ENCODE measurements around the gene GOLT1B. TPM values are rescaled to one million over a fixed set of nuclear protein-coding genes. Genes with fewer than 3 reads are reported as not detected.

GOLT1B gene
- total RNA-seq, 3 donors from 2014 or later (not counting 1 experiment from before 2014, with no cell fraction given) = 30.9 to 38.0 (median 33.1) TPM

DNA sequence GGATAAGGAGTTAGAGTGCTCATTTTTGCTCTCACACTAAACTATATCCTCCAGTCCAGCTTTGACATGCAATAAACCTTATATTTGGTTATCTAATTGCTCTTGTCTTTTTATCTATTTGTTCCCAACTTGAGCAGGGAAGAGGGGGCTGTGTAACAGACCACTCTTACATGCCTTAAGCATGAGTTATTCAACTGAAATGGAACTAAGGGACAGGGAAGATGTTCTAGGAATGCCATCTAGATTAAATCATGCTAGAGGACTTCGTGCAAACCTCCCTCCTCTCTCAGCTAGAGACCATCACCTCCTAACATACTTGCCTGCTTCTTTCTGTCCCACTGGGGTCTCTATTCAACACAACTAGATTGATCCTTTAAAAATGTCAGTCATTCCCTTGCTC, 45.1 kb downstream of the GOLT1B start:
- no peaks in the 10 kb centered on the region for H3K36me3 ChIP-seq (ENCODE audit: control insufficient read depth, insufficient read depth, low read length)
- Mint-ChIP-seq H3K27me3 (ENCODE audit: low read depth in 2 of 2) (peaks cover 20 to 33% of the 10 kb centered on the region in 2 donors), H3K27ac (no peak overlapping the region), H3K36me3 (no peaks in the 10 kb centered on the region), H3K4me3 (no peak overlapping the region), H3K4me1 (no peaks in the 10 kb centered on the region), H3K9me3 (no peaks in the 10 kb centered on the region)
- no peak overlapping the region for H3K27ac ChIP-seq (ENCODE audit: low read length)
- WGBS (ENCODE audit: insufficient coverage) = 0% methylated on average over 1 of the region's 1 CpG
- no peak overlapping the region for H3K4me3 ChIP-seq (ENCODE audit: low read length)
- no peaks in the 10 kb centered on the region for H3K27me3 ChIP-seq (ENCODE audit: control insufficient read depth, insufficient read depth, low read length)
- no peaks in the 10 kb centered on the region for H3K9me3 ChIP-seq (ENCODE audit: control insufficient read depth, insufficient read depth, low read length)
- no peaks in the 10 kb centered on the region for H3K4me1 ChIP-seq (ENCODE audit: control insufficient read depth, insufficient read depth, low read length)
- TF ChIP-seq, protein P1, sequence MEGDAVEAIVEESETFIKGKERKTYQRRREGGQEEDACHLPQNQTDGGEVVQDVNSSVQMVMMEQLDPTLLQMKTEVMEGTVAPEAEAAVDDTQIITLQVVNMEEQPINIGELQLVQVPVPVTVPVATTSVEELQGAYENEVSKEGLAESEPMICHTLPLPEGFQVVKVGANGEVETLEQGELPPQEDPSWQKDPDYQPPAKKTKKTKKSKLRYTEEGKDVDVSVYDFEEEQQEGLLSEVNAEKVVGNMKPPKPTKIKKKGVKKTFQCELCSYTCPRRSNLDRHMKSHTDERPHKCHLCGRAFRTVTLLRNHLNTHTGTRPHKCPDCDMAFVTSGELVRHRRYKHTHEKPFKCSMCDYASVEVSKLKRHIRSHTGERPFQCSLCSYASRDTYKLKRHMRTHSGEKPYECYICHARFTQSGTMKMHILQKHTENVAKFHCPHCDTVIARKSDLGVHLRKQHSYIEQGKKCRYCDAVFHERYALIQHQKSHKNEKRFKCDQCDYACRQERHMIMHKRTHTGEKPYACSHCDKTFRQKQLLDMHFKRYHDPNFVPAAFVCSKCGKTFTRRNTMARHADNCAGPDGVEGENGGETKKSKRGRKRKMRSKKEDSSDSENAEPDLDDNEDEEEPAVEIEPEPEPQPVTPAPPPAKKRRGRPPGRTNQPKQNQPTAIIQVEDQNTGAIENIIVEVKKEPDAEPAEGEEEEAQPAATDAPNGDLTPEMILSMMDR (IDR thresholded peaks at IDR 0.05) = no peak
- intact Hi-C loops (cut with micrococcal nuclease) = no loop called here
- no peak for ATAC-seq
- DNase-seq = no peak

GRCh38 chr12:21547437-21547836, 45.8 kb downstream of the GOLT1B start:
- TF ChIP-seq, protein P1 (IDR thresholded peaks at IDR 0.05) = no peak
- ATAC-seq (no peak), DNase-seq (no peak)
- no peak overlapping the region for H3K27ac Mint-ChIP-seq
- 22% methylated on average over 1 of the region's 1 CpG for WGBS (ENCODE audit: insufficient coverage)
- H3K27me3 Mint-ChIP-seq (ENCODE audit: low read depth in 2 of 2) = peaks cover 20 to 33% of the 10 kb centered on the region in 2 donors
- intact Hi-C loops (cut with micrococcal nuclease) = no loop called here
- Histone ChIP-seq H3K4me3 (ENCODE audit: low read length) (no peak overlapping the region), H3K9me3 (ENCODE audit: control insufficient read depth, insufficient read depth, low read length) (no peaks in the 10 kb centered on the region), H3K36me3 (ENCODE audit: control insufficient read depth, insufficient read depth, low read length) (no peaks in the 10 kb centered on the region), H3K27ac (ENCODE audit: low read length) (no peak overlapping the region), H3K4me1 (ENCODE audit: control insufficient read depth, insufficient read depth, low read length) (no peaks in the 10 kb centered on the region), H3K27me3 (ENCODE audit: control insufficient read depth, insufficient read depth, low read length) (no peaks in the 10 kb centered on the region)
- H3K4me1 Mint-ChIP-seq = no peaks in the 10 kb centered on the region
- no peaks in the 10 kb centered on the region for H3K36me3 Mint-ChIP-seq
- H3K9me3 Mint-ChIP-seq = no peaks in the 10 kb centered on the region
- H3K4me3 Mint-ChIP-seq = no peak overlapping the region

DNA sequence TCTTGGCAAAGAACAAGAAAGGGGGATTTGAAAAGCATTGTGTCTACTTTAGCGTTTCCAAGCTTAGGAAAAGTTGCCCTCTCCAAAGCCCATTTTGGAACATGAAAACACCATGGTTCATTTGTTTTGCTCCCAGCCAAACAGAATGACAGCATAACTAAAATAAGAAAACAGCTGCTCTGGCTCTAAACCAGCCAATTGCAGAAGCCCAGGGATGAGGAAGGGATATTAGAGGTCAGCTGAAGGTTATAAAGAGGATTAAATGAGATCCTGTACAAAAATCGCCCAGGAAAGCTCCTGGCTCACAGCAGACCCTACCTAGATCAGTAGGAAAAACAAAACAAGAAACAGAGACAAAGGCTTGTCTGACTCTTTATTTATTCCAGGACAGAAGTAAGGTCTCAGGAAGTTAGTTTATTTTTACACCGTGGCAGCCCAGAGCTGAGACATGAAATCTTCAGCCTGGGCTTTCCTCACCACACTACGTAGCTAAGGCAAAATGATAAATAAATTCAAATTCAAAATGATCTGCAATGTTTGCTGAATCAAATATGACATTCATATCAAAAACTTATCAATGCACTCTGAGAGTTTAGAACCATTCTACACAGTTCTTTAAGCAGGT, 50.4 kb downstream of the GOLT1B start:
- Mint-ChIP-seq H3K36me3 (no peaks in the 10 kb centered on the region), H3K27me3 (ENCODE audit: low read depth in 2 of 2) (peaks cover 9 to 10% of the 10 kb centered on the region in 2 donors), H3K4me3 (no peak overlapping the region), H3K9me3 (no peaks in the 10 kb centered on the region), H3K4me1 (no peaks in the 10 kb centered on the region), H3K27ac (no peak overlapping the region)
- H3K27me3 ChIP-seq (ENCODE audit: control insufficient read depth, insufficient read depth, low read length) = no peaks in the 10 kb centered on the region
- no peaks in the 10 kb centered on the region for H3K9me3 ChIP-seq (ENCODE audit: control insufficient read depth, insufficient read depth, low read length)
- intact Hi-C loops (cut with micrococcal nuclease) = no loop called here
- H3K4me3 ChIP-seq (ENCODE audit: low read length) = no peak overlapping the region
- H3K27ac ChIP-seq (ENCODE audit: low read length) = no peak overlapping the region
- 60% methylated on average over 4 of the region's 4 CpGs for WGBS (ENCODE audit: insufficient coverage)
- no peak for DNase-seq
- no peaks in the 10 kb centered on the region for H3K36me3 ChIP-seq (ENCODE audit: control insufficient read depth, insufficient read depth, low read length)
- TF ChIP-seq, protein P1 (IDR thresholded peaks at IDR 0.05) = no peak
- ATAC-seq = no peak
- no peaks in the 10 kb centered on the region for H3K4me1 ChIP-seq (ENCODE audit: control insufficient read depth, insufficient read depth, low read length)

Measured in natural killer cell (primary cell).